ENCODE results near the gene HIPK3.

- no peak for TF ChIP-seq CTCF (IDR thresholded peaks at IDR 0.05; ENCODE audit: low read depth, low read length)
- TF ChIP-seq EZH2phosphoT487 (IDR thresholded peaks at IDR 0.05; ENCODE audit: low read depth) = no peak
Observed at GRCh38 chr11:33225371-33225770, 31.8 kb upstream of the HIPK3 start.

All from OCI-LY3 (cell line).